ENCODE data around the gene FLT3LG.
A peak's percentile ranks its signal among the peaks of the same experiment; 100 is the strongest.

FLT3LG gene

DNA sequence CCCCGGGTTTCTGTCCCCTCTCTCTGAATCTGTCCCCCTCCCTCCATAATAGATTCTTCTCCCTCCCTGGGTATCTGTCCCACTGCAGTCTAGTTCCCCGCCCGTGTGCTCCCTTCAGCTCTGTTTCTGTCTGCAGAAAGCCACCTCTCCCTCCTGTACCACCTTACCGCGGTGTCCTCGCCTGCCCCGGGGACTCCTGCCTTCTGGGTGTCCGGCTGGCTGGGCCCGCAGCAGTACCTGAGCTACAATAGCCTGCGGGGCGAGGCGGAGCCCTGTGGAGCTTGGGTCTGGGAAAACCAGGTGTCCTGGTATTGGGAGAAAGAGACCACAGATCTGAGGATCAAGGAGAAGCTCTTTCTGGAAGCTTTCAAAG lies 39.7 kb downstream of the FLT3LG start:
- no peak for DNase-seq (ENCODE audit: low spot score)

DNA sequence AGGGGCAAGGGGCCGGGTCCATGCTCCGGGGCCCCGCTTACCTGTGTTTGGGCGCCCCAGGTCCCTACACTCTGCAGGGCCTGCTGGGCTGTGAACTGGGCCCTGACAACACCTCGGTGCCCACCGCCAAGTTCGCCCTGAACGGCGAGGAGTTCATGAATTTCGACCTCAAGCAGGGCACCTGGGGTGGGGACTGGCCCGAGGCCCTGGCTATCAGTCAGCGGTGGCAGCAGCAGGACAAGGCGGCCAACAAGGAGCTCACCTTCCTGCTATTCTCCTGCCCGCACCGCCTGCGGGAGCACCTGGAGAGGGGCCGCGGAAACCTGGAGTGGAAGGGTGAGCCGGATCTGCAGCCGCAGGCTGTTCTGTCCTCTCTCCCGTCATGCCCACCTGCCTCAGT lies 40.1 kb downstream of the FLT3LG start:
- DNase-seq (ENCODE audit: low spot score), result no peak

DNA sequence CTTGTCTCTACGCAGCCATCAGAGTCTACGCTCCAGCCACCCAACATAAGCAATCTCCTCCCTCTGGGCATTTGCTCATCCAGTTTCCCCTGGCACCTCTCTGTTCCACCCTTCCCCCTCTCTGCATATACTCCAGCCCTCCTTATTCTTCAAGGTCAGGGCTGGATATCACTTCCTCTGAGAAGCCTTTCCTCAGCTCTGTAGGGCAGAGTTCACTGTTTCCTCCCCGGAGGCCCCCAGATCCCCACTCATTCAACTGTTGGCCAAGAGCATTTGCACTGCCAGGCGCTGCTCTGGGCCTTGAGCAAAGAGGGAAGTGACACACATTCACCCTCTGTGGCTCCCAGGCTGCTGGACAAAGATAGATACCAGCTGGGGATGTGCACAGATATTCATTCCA lies 41.8 kb downstream of the FLT3LG start:
- peak; percentile 65 for DNase-seq (ENCODE audit: low spot score)

DNA sequence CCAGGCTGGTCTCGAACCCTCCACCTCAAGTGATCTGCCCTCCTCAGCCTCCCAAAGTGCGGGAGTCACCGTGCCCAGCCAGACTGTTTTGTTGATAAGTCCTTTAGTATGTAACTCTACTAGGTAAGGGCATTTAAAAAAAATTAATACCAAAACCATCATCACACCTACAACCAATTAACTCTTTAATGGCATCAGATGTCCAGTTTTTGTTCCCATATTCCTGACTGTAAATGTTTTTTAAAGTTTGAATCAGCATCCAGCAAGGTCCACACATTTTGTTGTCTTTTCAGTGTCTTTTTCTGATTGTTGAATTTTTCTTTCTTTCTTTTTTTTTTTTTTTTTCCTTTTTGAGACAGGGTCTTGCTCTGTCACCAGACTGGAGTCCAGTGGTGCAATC lies 44.0 kb downstream of the FLT3LG start:
- no peak for DNase-seq (ENCODE audit: low spot score)

DNA sequence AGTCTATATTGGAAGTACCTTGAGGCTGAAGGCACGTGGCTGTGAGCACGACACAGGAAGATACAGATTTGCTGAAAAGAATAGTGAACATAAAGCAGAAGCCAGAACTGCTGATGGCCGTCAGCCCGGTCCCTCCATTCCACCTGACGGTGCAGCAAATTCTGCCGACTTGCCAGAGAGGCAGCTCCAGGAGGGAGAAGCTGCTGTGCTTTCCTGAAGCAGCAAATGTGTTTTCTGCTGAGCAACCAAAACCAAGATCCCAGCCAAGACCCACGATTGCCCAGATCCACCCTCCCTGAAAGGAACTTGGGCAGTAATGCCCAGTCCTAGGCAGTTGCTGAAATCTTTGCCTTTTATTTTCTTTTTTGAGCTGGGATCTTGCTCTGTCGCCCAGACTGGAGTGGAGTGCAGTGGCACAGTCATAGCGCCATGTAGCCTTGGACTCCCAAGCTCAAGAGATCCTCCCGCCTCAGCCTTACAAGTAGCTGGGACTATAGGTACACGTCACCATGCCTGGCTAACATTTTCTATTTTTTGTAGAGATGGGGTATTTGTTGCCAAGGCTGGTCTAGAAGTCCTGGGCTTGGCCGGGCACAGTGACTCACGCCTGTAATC lies 46.8 kb downstream of the FLT3LG start:
- no peak for DNase-seq (ENCODE audit: low spot score)

DNA sequence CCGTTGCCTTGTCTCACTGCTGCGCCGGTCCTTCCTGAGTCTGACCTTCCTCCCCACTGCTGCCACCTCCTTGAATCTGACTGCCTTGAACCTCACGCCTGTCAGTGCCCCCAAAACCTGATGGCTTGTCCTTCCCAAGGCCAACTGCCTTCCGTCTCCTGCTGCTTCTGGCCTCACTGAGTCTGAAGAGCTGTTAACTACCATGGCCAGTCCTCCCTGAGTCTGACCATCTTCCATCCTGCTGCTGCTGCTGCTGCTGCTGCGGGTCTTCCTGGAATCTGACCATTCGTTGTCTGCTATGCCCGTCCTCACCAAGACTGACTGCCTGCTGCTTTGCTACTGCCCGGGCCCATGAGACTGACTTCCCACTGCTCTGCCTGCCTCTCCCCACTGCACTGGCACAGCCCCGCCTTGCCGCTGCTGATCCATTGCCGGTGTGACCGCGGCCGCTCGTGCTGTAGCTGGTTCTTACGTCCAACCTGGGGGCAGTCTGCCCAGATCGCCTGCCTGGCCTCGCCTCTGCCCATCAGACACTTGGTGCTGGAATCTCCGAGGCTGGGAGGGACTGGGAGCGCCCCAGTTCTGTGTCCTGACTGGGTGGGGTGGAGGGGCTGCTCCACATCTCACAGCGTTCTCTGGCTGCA lies 50.9 kb downstream of the FLT3LG start:
- no peak for DNase-seq (ENCODE audit: low spot score)

DNA sequence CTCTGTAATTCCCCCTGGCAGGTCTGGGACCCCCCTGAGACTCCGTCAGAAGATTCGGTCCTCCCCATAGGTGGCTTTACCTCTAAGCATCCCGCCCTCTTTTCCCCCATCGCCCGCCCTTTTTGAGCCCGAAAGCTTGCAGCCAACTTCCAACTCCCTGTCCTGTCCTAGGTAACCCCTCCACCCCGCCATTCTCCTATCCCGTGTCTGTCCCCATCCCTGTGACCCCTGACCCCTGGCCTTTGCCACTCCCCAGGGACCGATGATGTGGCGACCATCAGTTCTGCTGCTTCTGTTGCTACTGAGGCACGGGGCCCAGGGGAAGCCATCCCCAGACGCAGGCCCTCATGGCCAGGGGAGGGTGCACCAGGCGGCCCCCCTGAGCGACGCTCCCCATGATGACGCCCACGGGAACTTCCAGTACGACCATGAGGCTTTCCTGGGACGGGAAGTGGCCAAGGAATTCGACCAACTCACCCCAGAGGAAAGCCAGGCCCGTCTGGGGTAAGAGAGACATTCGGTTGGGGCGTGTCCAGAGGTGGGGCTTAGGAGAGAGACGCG lies 54.3 kb downstream of the FLT3LG start:
- no peak for DNase-seq (ENCODE audit: low spot score)

DNA sequence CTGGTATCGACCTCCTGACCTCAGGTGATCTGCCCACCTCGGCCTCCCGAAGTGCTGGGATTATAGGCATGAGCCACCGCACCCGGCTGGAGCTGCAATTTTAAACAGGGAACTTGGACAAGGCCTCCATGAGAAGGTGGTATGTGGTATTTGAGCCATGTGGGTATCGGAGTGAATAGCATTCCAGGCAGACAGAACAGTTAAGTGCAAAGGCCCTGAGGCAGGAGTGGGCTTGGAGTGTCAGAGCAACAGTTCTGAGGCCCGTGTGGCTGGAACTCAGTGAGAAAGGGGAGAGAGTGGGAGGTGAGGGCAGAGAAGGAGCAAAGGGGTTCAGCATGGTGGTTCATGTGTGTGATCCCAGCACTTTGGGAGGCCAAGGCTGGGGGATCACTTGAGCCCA lies 56.7 kb downstream of the FLT3LG start:
- no peak for DNase-seq (ENCODE audit: low spot score)

DNA sequence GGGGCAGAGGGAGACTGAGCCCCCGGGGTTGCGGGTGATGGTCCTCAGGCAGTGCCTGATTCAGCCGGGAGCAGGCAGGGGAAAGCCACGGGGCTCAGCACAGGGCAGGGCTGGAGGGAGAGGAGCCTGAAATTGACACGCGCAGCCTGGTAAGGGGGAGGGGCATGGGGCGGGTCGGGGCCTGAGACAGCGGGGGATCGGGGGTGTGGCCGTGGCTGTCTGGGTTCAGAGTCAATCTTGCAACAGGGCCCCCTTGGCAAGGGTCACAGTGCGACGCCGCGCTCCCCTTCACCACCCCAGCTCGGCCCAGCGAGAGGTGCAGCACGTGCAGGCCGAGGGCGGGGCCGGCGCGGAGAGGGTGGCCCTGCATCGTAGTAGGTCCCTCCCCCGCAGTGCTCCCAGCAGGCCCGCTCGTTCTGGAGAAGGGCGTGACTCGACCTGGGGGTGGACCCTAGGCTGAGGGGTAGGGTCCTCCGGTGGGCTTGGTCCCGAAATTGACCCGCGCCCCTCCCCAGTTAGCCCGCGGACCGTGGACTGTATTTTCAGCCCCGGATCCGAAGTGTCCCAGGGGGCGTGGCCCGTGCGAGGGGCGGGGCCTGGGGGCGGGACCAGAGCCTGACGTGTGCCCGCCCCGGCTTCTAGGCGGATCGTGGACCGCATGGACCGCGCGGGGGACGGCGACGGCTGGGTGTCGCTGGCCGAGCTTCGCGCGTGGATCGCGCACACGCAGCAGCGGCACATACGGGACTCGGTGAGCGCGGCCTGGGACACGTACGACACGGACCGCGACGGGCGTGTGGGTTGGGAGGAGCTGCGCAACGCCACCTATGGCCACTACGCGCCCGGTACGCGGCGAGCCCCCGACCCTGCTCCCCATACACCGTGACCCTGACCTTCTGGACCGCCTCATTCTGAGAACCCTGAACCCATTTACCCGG lies 59.8 kb downstream of the FLT3LG start:
- DNase-seq (ENCODE audit: low spot score), result no peak

DNA sequence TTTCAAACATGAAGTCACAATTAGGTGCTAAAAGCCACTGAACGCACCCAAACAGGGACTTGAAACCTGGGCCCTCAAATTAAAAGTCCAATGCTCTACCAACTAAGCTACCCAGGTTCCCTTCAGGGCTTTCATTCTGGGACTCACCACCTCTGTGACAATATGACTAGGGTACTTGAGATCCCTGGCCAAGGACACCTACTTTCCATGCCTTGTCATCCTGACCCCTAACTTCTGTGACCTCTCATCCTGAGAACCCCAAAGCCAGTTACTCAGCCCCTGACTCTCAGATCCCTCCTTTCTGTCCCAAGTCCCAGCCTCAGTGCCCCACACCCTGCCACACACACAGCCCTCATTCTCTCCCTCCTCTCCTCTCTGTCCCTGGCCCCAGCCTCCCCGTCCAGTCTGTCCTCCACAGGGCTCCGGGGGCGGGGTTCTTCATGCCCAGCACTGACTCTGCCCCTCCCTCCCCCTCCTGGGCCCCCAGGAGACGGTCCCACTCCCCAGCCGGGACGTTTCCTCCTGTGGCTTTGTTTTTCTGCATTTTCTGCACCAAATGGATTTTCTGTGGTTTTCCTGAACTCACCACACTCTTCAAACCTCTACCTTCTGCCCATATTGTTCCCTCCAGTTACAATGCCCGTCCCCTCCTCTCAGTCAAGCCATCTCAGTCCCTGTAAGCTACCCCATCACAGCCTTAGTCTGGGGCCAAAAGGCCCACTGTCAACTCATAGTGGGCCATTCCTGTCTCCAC lies 60.8 kb downstream of the FLT3LG start:
- DNase-seq (ENCODE audit: low spot score), result no peak
